IMR-90 (cell line): ENCODE measurements around the gene SLC35B2. TPM values are rescaled to one million over a fixed set of nuclear protein-coding genes. Genes with fewer than 3 reads are reported as not detected.

ENCODE experiments used
- ATAC-seq: fragments of 200-7000 bp; cut with Tn5 transposase; 2 replicates; pipeline ENCODE4 v1.9.1; 2020; ENCODE audit warnings: low read depth, mild to moderate bottlenecking, moderate library complexity
- BruUV-seq: library from RNA; stranded (reverse); fragments of 400-500 nt; replicated peaks from 2 replicates; lab custom pipeline; 2021; lab: Mats Ljungman, UMichigan
- CTCF ChIA-PET: fragments of 300-600 bp; formaldehyde crosslinking; extraction: SDS; loops from one replicate; lab custom pipeline; 2021; ENCODE audit warnings: antibody characterized with exemption; lab: Yijun Ruan, JAX
- POLR2A ChIA-PET: fragments of 300-600 bp; sonication (Branson Sonifier 250); formaldehyde crosslinking; loops from one replicate; lab custom pipeline; 2022; ENCODE audit warnings: antibody characterized with exemption; ENCODE audit not compliant: unreplicated experiment; lab: Charles Lee
- DNase-seq: peaks from one replicate; pipeline ENCODE4 v3.0.0; 2013
- H2AFZ ChIP-seq: replicated peaks from 2 replicates; pipeline ENCODE3; 2013; ENCODE audit warnings: low read length, mild to moderate bottlenecking; ENCODE audit not compliant: poor library complexity
- H2AK5ac ChIP-seq: 2 replicates; pipeline ENCODE4 v1.6.1; 2013; ENCODE audit warnings: low read depth, low read length, inconsistent platforms
- H2AK9ac ChIP-seq: replicated peaks from 2 replicates; pipeline ENCODE3; 2013; ENCODE audit warnings: mild to moderate bottlenecking, low read depth, low read length, moderate library complexity; ENCODE audit not compliant: poor library complexity
- H2BK120ac ChIP-seq: 2 replicates; pipeline ENCODE4 v1.6.1; 2013; ENCODE audit warnings: low read depth, low read length, inconsistent platforms
- H2BK15ac ChIP-seq: 3 replicates; pipeline ENCODE4 v1.6.1; 2013; ENCODE audit warnings: low read depth, low read length, inconsistent platforms
- H2BK20ac ChIP-seq: 2 replicates; pipeline ENCODE4 v1.6.1; 2013; ENCODE audit warnings: low read depth, mild to moderate bottlenecking, inconsistent platforms, low read length, moderate library complexity
- H2BK5ac ChIP-seq: 2 replicates; pipeline ENCODE4 v1.6.1; 2013; ENCODE audit warnings: mild to moderate bottlenecking, low read depth, low read length, inconsistent platforms; ENCODE audit not compliant: poor library complexity, severe bottlenecking
- H3K14ac ChIP-seq: replicated peaks from 2 replicates; pipeline ENCODE4 v1.6.1; 2013; ENCODE audit warnings: low read depth, low read length, inconsistent platforms
- H3K18ac ChIP-seq: 2 replicates; pipeline ENCODE4 v1.6.1; 2013; ENCODE audit warnings: low read depth, low read length, control low read depth
- H3K23ac ChIP-seq: 2 replicates; pipeline ENCODE4 v1.6.1; 2013; ENCODE audit warnings: low read depth, low read length, inconsistent platforms
- H3K27ac ChIP-seq: 2 replicates; pipeline ENCODE4 v1.5.1; 2013; ENCODE audit warnings: mild to moderate bottlenecking, control low read depth, low read length; ENCODE audit not compliant: insufficient read depth
- H3K27me3 ChIP-seq: 2 replicates; pipeline ENCODE4 v1.6.1; 2013; ENCODE audit warnings: low read length; ENCODE audit not compliant: control insufficient read depth, insufficient read depth
- H3K36me3 ChIP-seq: 2 replicates; pipeline ENCODE4 v1.6.1; 2013; ENCODE audit warnings: low read length, mixed read lengths; ENCODE audit not compliant: control insufficient read depth, insufficient read depth
- H3K4ac ChIP-seq: 2 replicates; pipeline ENCODE4 v1.6.1; 2013; ENCODE audit warnings: low read depth, low read length, inconsistent platforms
- H3K4me1 ChIP-seq: 2 replicates; pipeline ENCODE4 v1.6.1; 2013; ENCODE audit warnings: low read length, mixed read lengths; ENCODE audit not compliant: control insufficient read depth, insufficient read depth
- H3K4me2 ChIP-seq: 2 replicates; pipeline ENCODE4 v1.6.1; 2013; ENCODE audit warnings: low read depth, mild to moderate bottlenecking, control low read depth, low read length, moderate library complexity
- H3K4me3 ChIP-seq: 2 replicates; pipeline ENCODE4 v1.5.1; 2013; ENCODE audit warnings: low read depth, mild to moderate bottlenecking, control low read depth, low read length, moderate library complexity; ENCODE audit not compliant: insufficient read depth
- H3K56ac ChIP-seq: 2 replicates; pipeline ENCODE4 v1.6.1; 2013; ENCODE audit warnings: low read length, inconsistent platforms; ENCODE audit not compliant: insufficient read depth; ENCODE audit errors: extremely low read depth
- H3K79me1 ChIP-seq, 2 experiments: 2 replicates each; pipeline ENCODE4 v1.6.1; 2013; ENCODE audit warnings: low read length in 2 of 2, inconsistent platforms in 1 of 2, low read depth in 1 of 2
- H3K9ac ChIP-seq: 2 replicates; pipeline ENCODE4 v1.6.1; 2013; ENCODE audit warnings: low read depth, low read length, control low read depth
- H3K9me1 ChIP-seq: 2 replicates; pipeline ENCODE4 v1.6.1; 2013; ENCODE audit warnings: low read length, inconsistent platforms; ENCODE audit not compliant: insufficient read depth
- H3K9me3 ChIP-seq: 2 replicates; pipeline ENCODE4 v1.6.1; 2013; ENCODE audit warnings: low read length; ENCODE audit not compliant: control insufficient read depth, insufficient read depth
- H4K20me1 ChIP-seq: 2 replicates; pipeline ENCODE4 v1.6.1; 2013; ENCODE audit warnings: low read length, inconsistent platforms; ENCODE audit not compliant: insufficient read depth
- H4K5ac ChIP-seq: 2 replicates; pipeline ENCODE4 v1.6.1; 2013; ENCODE audit warnings: mild to moderate bottlenecking, low read depth, low read length, control low read depth
- H4K8ac ChIP-seq, 2 experiments: 2 replicates each; pipeline ENCODE4 v1.6.1; 2013; ENCODE audit warnings: low read depth in 2 of 2, low read length in 2 of 2, control low read depth in 1 of 2, inconsistent platforms in 1 of 2
- H4K91ac ChIP-seq: 2 replicates; pipeline ENCODE4 v1.6.1; 2013; ENCODE audit warnings: low read depth, low read length, inconsistent platforms; ENCODE audit not compliant: insufficient read depth
- BHLHE40 ChIP-seq: fragments of 150-350 bp; IDR thresholded peaks from 2 replicates; pipeline ENCODE4 v1.6.1; 2016; ENCODE audit warnings: mild to moderate bottlenecking, low read depth, low read length
- CEBPB ChIP-seq: IDR thresholded peaks from 2 replicates; pipeline ENCODE4 v1.6.1; 2012; ENCODE audit warnings: low read depth, low read length, improper control_type of control experiment
- CHD1 ChIP-seq: IDR thresholded peaks from 2 replicates; pipeline ENCODE4 v1.6.1; 2012; ENCODE audit warnings: low read depth, low read length, improper control_type of control experiment
- ELK1 ChIP-seq: fragments of 150-350 bp; IDR thresholded peaks from 2 replicates; pipeline ENCODE4 v1.6.1; 2016; ENCODE audit warnings: low read depth, mild to moderate bottlenecking, low read length, moderate library complexity, borderline replicate concordance
- FOS ChIP-seq: fragments of 150-350 bp; IDR thresholded peaks from 2 replicates; pipeline ENCODE4 v1.6.1; 2016; ENCODE audit warnings: low read depth, low read length
- MAFK ChIP-seq: IDR thresholded peaks from 2 replicates; pipeline ENCODE4 v1.6.1; 2012; ENCODE audit warnings: low read depth, low read length, improper control_type of control experiment
- MXI1 ChIP-seq: IDR thresholded peaks from 2 replicates; pipeline ENCODE4 v1.6.1; 2012; ENCODE audit warnings: low read depth, mild to moderate bottlenecking, low read length, moderate library complexity, borderline replicate concordance
- NFE2L2 ChIP-seq: fragments of 150-350 bp; IDR thresholded peaks from 2 replicates; pipeline ENCODE4 v1.6.1; 2016; ENCODE audit warnings: low read depth, mild to moderate bottlenecking, low read length
- RAD21 ChIP-seq: IDR thresholded peaks from 2 replicates; pipeline ENCODE4 v1.6.1; 2012; ENCODE audit warnings: low read length, improper control_type of control experiment
- SMC3 ChIP-seq: fragments of 150-350 bp; IDR thresholded peaks from 2 replicates; pipeline ENCODE4 v1.6.1; 2016; ENCODE audit warnings: low read depth, mild to moderate bottlenecking, antibody characterized with exemption, low read length, moderate library complexity
- USF2 ChIP-seq: fragments of 150-350 bp; IDR thresholded peaks from 2 replicates; pipeline ENCODE4 v1.6.1; 2017; ENCODE audit warnings: mild to moderate bottlenecking, antibody characterized with exemption, low read length, low read depth
- WGBS, 2 experiments: methylation state at CpG; one replicate each; pipeline versions ENCODE4 v1.1.5 to v1.1.7; 2013; ENCODE audit warnings: missing lambda C conversion rate in 2 of 2; ENCODE audit not compliant: insufficient read length in 1 of 2; ENCODE audit errors: extremely low coverage in 2 of 2; 5-methylcytosine and 5-hydroxymethylcytosine counted together
- dilution Hi-C: fragments of 300-500 bp; cut with HindIII; formaldehyde crosslinking; loops from one replicate; pipeline ENCODE4 v1.14.3; 2018; ENCODE audit warnings: low sequenced_read_pairs; ENCODE audit not compliant: unreplicated experiment
- in situ Hi-C: fragments of 300-500 bp; cut with MboI; formaldehyde crosslinking; loops from 3 replicates; pipeline ENCODE4 v1.14.3; 2019; ENCODE audit warnings: low sequenced_read_pairs, inconsistent platforms, mixed read lengths
- intact Hi-C: fragments of 100-400 bp; cut with micrococcal nuclease; formaldehyde crosslinking; loops from 2 replicates; pipeline ENCODE4 v1.10.0; 2022
- polyA plus RNA-seq, 3 experiments: library from polyadenylated mRNA; depleted of rRNA; stranded (reverse); fragments of >200 nt; gene quantifications; 2 replicates each; pipeline ENCODE4 v1.2.3, GENCODE V29; 2012; ENCODE audit warnings: low replicate concordance in 1 of 3
- total RNA-seq: library from RNA; depleted of rRNA; stranded (reverse); fragments of >200 nt; gene quantifications from 2 replicates; pipeline ENCODE4 v1.2.3, GENCODE V29; 2012

SLC35B2 gene
- total and polyA plus RNA-seq, 2 of the 4 experiments (the other 2 are of a cell fraction), result 51.4 to 89.9 TPM

- in situ Hi-C loops, result no loop called here
- TF ChIP-seq BHLHE40, result no peak
- no peak for TF ChIP-seq RAD21
- TF ChIP-seq FOS, result no peak
- TF ChIP-seq NFE2L2, result no peak
- TF ChIP-seq CEBPB, result no peak
- no peak for TF ChIP-seq MAFK
- no peak for TF ChIP-seq CHD1
- no peak for TF ChIP-seq SMC3
- TF ChIP-seq MXI1, result no peak
- no peak for TF ChIP-seq ELK1
- no peak for TF ChIP-seq USF2
- POLR2A ChIA-PET, result no interaction called here
Observed at GRCh38 chr6:44269921-44270525, 12.7 kb upstream of the SLC35B2 start, which contains the start of gene TMEM151B. TMEM151B (plus strand) TSS chr6:44270450; CDS start chr6:44270743, 293 bp downstream.

More at GRCh38 chr6:44269921-44270525, 12.7 kb upstream of the SLC35B2 start, which contains the start of gene TMEM151B:
- ATAC-seq (no peak), DNase-seq (no peak)
- H3K9ac ChIP-seq, result no peak within 1 kb of the TSS
- no peak within 1 kb of the TSS for H2AK5ac ChIP-seq
- no peak within 1 kb of the TSS for H3K18ac ChIP-seq
- H3K4me3 ChIP-seq, result no peak within 1 kb of the TSS; the same call in 1 of the 2 replicates
- no peak within 1 kb of the TSS for H4K8ac ChIP-seq
- 0% methylated on average over 2 of the region's 29 CpGs; no CpG with 5 or more reads in 1 of the 2 experiments for WGBS, 2 experiments
- no peak within 1 kb of the TSS for H2BK20ac ChIP-seq
- H3K4me2 ChIP-seq, result no peak within 1 kb of the TSS; the same call in 1 of the 2 replicates
- H3K14ac ChIP-seq, result no peak within 1 kb of the TSS
- CTCF ChIA-PET, result interaction anchor here (1.1 kb wide), 1 partner anchor 64 kb away, joined by 3 read pairs; no protein-coding TSS in a partner anchor
- dilution Hi-C loops (no loop called here), intact Hi-C loops (no loop called here)
- no peak within 1 kb of the TSS for H4K91ac ChIP-seq
- H3K23ac ChIP-seq, result no peak within 1 kb of the TSS
- no peak within 1 kb of the TSS for H2BK5ac ChIP-seq
- peaks cover 55% of the 10 kb centered on the region for H3K27me3 ChIP-seq
- no peaks in the 10 kb centered on the region for H3K9me1 ChIP-seq
- no peak within 1 kb of the TSS for H3K4ac ChIP-seq
- no peak within 1 kb of the TSS for H3K27ac ChIP-seq
- H4K20me1 ChIP-seq, result peaks cover 1% of the 10 kb centered on the region; the same call in 1 of the 2 replicates
- H2BK15ac ChIP-seq, result no peak within 1 kb of the TSS
- H3K56ac ChIP-seq, result no peak within 1 kb of the TSS
- H3K79me1 ChIP-seq, result no peaks in the 10 kb centered on the region
- H2BK120ac ChIP-seq, result no peak within 1 kb of the TSS
- no peaks in the 10 kb centered on the region for H3K9me3 ChIP-seq
- BruUV-seq, result no TSS peak
- no peaks in the 10 kb centered on the region for H3K36me3 ChIP-seq
- H3K4me1 ChIP-seq, result no peaks in the 10 kb centered on the region
- H4K5ac ChIP-seq, result no peak within 1 kb of the TSS
- no peak within 1 kb of the TSS for H2AK9ac ChIP-seq
- H2AFZ ChIP-seq, result no peak within 1 kb of the TSS
